C4-2B (cell line): ENCODE measurements around the gene PDZK1.

ENCODE experiments used
- ZFX ChIP-seq: fragments of 450-650 bp; IDR thresholded peaks from 2 replicates; pipeline ENCODE4 v1.6.1; 2017
- TF ChIP-seq, protein P1 (sequence below): fragments of 450-650 bp; conservative IDR thresholded peaks from 2 replicates; pipeline ENCODE4 v1.5.1; 2017; ENCODE audit warnings: mild to moderate bottlenecking

DNA sequence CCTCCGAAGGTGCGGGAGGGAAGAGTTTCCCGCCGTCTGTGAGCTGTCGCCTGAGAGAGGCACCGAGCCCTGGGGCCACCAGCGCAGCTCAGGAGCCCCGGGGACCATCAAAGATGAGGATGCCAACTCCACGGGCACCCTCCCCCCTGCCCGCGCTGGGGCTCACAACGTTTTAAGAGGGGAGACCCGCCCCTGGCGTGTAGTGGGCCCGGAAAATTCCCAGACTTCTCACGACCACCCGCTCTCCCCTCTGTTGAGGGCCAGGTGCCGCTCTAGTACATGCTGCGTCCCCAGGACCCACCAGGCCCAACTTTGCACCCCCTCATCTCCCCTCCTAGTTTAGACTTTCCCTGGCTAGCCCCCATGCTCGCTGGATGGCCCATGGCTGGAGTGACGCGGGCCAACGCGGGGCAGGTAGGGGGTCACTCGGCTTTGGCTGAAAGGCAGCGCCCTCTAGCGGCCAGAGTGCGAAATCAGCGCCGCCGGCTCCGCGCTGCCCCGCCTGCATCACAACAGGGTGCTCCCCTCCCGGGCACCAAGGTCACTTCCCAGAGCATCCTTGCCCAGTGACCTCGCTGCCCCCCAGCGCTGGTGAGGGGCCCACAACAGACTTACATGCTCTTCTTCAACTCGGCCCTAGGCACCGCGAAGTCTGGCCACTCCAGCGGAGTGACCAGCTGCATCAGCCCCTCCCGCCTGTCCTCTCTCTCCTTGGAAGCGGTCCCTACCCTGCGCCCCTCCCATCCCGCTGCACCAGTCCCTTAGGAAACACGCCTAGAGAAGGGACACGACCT, 13.9 kb upstream of the PDZK1 start:
- TF ChIP-seq, protein P1, sequence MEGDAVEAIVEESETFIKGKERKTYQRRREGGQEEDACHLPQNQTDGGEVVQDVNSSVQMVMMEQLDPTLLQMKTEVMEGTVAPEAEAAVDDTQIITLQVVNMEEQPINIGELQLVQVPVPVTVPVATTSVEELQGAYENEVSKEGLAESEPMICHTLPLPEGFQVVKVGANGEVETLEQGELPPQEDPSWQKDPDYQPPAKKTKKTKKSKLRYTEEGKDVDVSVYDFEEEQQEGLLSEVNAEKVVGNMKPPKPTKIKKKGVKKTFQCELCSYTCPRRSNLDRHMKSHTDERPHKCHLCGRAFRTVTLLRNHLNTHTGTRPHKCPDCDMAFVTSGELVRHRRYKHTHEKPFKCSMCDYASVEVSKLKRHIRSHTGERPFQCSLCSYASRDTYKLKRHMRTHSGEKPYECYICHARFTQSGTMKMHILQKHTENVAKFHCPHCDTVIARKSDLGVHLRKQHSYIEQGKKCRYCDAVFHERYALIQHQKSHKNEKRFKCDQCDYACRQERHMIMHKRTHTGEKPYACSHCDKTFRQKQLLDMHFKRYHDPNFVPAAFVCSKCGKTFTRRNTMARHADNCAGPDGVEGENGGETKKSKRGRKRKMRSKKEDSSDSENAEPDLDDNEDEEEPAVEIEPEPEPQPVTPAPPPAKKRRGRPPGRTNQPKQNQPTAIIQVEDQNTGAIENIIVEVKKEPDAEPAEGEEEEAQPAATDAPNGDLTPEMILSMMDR: peak; percentile 98
- TF ChIP-seq ZFX: no peak
